ENCODE results near the gene PDE9A. TPM values are rescaled to one million over a fixed set of nuclear protein-coding genes. Genes with fewer than 3 reads are reported as not detected.

Gene PDE9A
- total RNA-seq, 1 experiment from 2014 or later, result 31.9 TPM

- Histone ChIP-seq H3K79me1 (ENCODE audit: insufficient read depth, low read depth, low read length, poor library complexity, severe bottlenecking) (no peaks in the 10 kb centered on the region), H4K5ac (ENCODE audit: insufficient read length, low read depth, low read length) (no peak overlapping the region), H2BK12ac (ENCODE audit: insufficient read length, low read depth, low read length) (no peak overlapping the region), H3K23me2 (ENCODE audit: insufficient read length, low read depth, low read length, poor library complexity, severe bottlenecking) (no peaks in the 10 kb centered on the region), H3K9ac (ENCODE audit: extremely low read depth, insufficient read length, low read length) (no peak overlapping the region), H2BK120ac (ENCODE audit: low read depth, low read length, poor library complexity, severe bottlenecking) (no peak overlapping the region), H2BK5ac (ENCODE audit: insufficient read length, low read length) (no peak overlapping the region), H3K9me3 (ENCODE audit: control insufficient read depth, low read depth, low read length) (peaks cover 22% of the 10 kb centered on the region), H4K20me1 (ENCODE audit: control insufficient read depth, insufficient read depth, insufficient read length) (no peaks in the 10 kb centered on the region), H3K27me3 (ENCODE audit: insufficient read depth, low read length) (no peaks in the 10 kb centered on the region), H2BK15ac (ENCODE audit: low read depth, low read length) (no peak overlapping the region), H3K14ac (ENCODE audit: insufficient read depth, low read length) (no peak overlapping the region), H3K4ac (ENCODE audit: low read depth, low read length) (no peak overlapping the region), H3K18ac (ENCODE audit: insufficient read length, low read depth, low read length) (no peak overlapping the region), H2AK5ac (ENCODE audit: insufficient read length, low read length) (no peak overlapping the region), H3K56ac (ENCODE audit: insufficient read length, low read depth, low read length) (no peak overlapping the region), H3K4me1 (ENCODE audit: insufficient read depth, low read length) (no peaks in the 10 kb centered on the region; the same call in 1 of the 2 replicates), H3K27ac (ENCODE audit: insufficient read length, low read depth, low read length) (no peak overlapping the region), H4K8ac (replicated peaks; ENCODE audit: insufficient read length, low read depth, low read length) (no peak overlapping the region), H3K4me2 (ENCODE audit: insufficient read depth, insufficient read length, low read length) (no peak overlapping the region), H4K91ac (ENCODE audit: insufficient read length, low read depth, low read length) (no peak overlapping the region), H3T11ph (ENCODE audit: low read length) (no peak overlapping the region), H2AFZ (ENCODE audit: low read length) (no peak overlapping the region), H3K23ac (ENCODE audit: insufficient read length, low read depth, low read length) (no peak overlapping the region), H2BK20ac (ENCODE audit: low read depth, low read length, poor library complexity, severe bottlenecking) (no peak overlapping the region), H3K79me2 (ENCODE audit: insufficient read depth, low read length) (no peaks in the 10 kb centered on the region)
- Mint-ChIP-seq H3K36me3 (ENCODE audit: insufficient read depth in 1 of 3, low read depth in 3 of 3) (peaks cover 13 to 25% (median 15%) of the 10 kb centered on the region in 3 experiments), H3K9me3 (peaks cover 38 to 40% of the 10 kb centered on the region in 2 experiments), H3K4me3 (no peak overlapping the region; a peak in 1 of 5 replicates), H3K4me1 (peaks cover 0 to 2% of the 10 kb centered on the region in 2 experiments; a peak in 2 of 4 replicates), H3K27me3 (ENCODE audit: low read depth) (peaks cover 6% of the 10 kb centered on the region), H3K27ac (no peak overlapping the region)
- peak; percentile 93 for TF ChIP-seq CTCF (conservative IDR thresholded peaks at IDR 0.05)
- no CpG with 5 or more reads among the region's 2 CpGs for WGBS (ENCODE audit: extremely low coverage, insufficient read length, low lambda C conversion rate)
- DNase-seq, result peak; percentile 63
These were observed 164.9 kb downstream of the PDE9A start for GRCh38 chr21:42818328-42818749.
